GM18909 (cell line): ENCODE data around the gene SLC25A27.
"Not testable (repeated sequence)": the region's sequence is repeated elsewhere in the genome, so short reads cannot be mapped to it uniquely, and the experiment has no call there.

Experiments
- ATAC-seq: cut with Tn5 transposase; IDR thresholded peaks from one replicate; pipeline ENCODE4 v1.9.1; 2021; ENCODE audit warnings: mild to moderate bottlenecking; ENCODE audit not compliant: unreplicated experiment, poor library complexity

The SLC25A27 gene, protein sequence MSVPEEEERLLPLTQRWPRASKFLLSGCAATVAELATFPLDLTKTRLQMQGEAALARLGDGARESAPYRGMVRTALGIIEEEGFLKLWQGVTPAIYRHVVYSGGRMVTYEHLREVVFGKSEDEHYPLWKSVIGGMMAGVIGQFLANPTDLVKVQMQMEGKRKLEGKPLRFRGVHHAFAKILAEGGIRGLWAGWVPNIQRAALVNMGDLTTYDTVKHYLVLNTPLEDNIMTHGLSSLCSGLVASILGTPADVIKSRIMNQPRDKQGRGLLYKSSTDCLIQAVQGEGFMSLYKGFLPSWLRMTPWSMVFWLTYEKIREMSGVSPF

GRCh38 chr6:46652603-46653438 lies at the start of gene SLC25A27, which contains the start of gene CYP39A1:
TSS of gene SLC25A27 (plus strand) at chr6:46652975. CDS start at chr6:46653193, 218 bp downstream.
TSS of gene CYP39A1 (minus strand) at chr6:46652818. CDS start at chr6:46652582, 236 bp downstream.
- ATAC-seq = peak; percentile 100

- ATAC-seq = peak; percentile 72
Observed at GRCh38 chr6:46605091-46605797, 47.5 kb upstream of the SLC25A27 start.

DNA sequence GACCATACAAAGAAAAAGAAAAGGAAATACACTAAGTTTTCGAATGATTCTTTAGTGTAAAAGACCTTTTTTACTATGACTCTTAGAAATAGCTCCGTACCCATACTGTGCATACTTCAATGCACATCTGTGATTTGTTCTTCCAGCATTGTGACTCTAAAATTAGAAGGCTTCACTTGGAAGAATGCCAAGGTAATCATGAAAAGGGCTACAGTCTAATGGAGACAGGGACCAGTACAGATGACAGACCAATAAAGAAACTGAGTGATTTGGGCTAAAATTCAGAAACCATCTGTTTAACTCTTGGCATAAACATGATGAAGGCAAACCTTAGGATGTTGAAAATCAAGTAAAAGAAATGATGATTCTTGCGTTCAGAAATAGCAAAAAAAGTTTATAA lies 46.4 kb upstream of the SLC25A27 start:
- no peak for ATAC-seq

GRCh38 chr6:46610862-46611553 lies 41.8 kb upstream of the SLC25A27 start:
- no peak for ATAC-seq

- ATAC-seq = no peak
Observed at GRCh38 chr6:46612645-46613044, 40.1 kb upstream of the SLC25A27 start.

DNA sequence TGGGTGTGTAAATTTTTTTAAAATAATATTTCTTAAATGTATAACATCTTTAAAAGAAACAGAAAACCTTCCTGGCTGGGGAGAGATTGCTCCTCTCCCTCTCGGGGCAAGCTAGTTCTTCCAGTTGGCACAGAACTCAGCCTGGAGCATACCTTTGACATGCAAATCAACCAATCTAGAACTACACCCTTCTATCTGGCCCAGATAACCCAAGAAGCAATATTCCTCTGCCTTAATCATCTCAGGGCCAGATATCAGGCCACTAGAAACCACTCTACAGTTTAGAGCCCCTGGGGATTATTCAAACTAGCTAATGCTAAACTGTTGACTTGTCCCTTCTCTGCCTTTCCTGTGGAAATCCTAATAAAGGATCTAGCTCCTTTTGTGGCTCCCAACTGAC lies 34.0 kb upstream of the SLC25A27 start:
- no peak for ATAC-seq

DNA sequence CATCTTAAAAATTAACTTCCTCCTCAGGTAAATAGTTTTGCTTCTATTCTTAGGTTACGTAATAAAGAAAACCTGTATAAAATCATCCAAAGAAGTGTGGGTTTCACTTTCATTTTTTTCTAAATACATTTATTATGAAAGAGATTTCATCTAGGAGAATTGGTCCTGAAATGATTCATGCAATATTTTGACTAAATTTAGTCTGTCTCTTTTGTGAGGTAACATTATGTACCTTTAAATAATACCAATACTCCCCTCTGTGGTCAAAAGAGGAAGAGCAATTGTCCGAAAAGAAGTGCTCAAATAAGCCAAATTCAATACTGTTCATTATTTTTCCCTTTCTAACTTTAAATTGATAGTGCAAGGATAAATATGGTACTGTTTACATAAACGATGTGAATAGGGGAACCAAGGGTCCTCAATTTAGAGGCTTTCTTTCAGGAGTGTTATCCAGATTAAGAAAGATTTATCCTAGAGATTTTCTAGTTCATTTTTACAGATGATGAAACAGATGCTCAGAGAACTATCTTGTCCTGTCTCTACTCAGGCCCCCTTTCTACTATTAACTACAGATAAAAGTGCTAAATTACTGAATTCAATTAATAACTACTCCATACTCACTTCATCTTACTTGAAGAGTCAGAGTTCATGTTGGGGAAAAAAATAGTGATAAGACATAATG lies 26.4 kb upstream of the SLC25A27 start:
- peak; percentile 58 for ATAC-seq

- no peak for ATAC-seq
Observed at GRCh38 chr6:46626976-46627375, 25.8 kb upstream of the SLC25A27 start.

GRCh38 chr6:46628498-46628897 lies 24.3 kb upstream of the SLC25A27 start:
- no peak for ATAC-seq

DNA sequence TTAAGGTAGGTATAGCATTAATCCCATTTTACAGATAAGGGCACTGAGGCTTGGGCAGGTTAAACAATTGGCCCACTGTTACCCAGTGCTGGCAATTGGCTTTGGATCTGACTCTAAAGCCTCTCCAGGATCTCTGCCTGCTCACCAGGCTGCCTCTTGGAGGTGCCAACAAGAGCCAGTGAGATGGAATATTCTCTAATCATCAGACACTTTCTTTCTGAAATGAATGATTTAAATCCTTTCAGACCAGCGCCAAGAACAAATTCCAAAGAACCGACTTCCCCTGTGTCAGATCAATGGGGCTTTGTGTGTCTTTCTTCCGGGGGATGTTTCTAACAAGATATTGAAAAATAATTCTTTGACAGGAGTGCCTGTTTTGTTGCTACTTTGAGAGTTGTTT lies 23.8 kb upstream of the SLC25A27 start:
- no peak for ATAC-seq

DNA sequence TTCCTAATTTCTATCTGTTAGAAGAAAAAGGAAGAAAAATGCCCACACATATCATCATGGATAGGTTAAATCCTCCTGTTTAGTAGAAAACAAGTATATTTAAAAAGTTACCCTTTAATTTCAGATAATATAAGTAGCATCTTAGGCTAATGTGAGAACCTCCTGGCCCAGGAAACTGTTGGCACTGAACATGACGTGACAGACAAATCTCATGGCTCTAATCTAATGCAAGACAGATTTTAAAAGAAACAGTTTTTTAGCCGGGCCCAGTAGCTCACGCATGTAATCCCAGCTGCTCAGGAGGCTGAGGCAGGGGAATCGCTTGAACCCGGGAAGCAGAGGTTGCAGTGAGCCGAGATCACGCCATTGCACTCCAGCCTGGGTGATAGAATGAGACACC lies 23.1 kb upstream of the SLC25A27 start:
- no peak for ATAC-seq

DNA sequence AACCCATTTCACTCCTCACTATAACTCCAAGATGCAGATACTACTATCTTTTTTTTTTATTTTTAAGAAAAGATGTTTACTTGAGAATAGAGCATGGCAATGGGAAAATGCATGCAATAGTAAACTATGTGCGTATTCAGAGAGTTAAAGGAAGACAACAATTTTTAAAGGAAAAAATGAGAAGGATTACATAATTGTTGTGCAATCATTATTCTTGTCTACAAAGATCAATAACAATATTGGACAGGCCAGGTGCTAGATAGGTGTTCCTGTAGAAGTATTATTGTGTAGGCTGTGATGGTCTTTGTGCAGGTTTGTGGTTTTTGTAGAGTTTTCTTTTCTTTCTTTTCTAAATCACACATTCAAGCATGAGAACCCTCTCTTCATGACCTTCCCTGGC lies 20.7 kb upstream of the SLC25A27 start:
- ATAC-seq = no peak

DNA sequence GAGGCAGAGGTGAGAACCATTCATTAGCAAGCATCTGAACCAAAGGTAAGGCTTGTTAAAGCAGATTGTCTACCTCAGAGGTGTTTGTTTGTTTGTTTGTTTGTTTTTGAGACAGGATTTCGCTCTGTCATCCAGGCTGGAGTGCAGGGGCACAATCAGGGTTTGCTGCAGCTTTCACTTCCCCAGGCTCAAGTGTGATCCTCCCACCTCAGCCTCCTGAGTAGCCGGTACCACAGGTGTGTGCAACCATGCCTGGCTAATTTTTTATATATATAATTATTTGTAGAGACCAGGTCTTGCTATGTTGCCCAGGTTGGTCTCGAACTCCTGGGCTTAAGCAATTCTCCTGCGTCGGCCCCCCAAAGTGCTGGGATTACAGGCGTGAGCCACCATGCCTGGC lies 17.3 kb upstream of the SLC25A27 start:
- no peak for ATAC-seq

- no peak for ATAC-seq
Observed at GRCh38 chr6:46637145-46637544, 15.6 kb upstream of the SLC25A27 start.

DNA sequence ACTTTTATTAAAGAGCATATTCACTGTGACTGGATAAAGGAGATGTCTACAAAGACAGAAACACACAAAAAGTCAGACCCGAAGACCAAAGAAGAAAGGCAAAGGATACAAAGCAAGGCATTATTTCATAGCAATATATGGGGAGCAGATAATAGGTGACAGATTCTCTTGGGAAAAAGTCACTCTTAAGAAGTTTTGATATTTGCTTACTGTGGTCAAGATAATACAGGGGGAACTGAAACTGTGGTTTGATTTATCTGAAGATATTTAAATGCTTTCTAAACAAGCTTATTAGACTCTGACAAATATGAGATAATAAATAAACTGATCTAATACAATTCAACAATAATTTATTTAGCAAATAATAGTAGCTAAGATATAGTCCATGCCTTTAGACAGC lies 14.8 kb upstream of the SLC25A27 start:
- no peak for ATAC-seq

GRCh38 chr6:46638650-46639049 lies 14.1 kb upstream of the SLC25A27 start:
- ATAC-seq = no peak

DNA sequence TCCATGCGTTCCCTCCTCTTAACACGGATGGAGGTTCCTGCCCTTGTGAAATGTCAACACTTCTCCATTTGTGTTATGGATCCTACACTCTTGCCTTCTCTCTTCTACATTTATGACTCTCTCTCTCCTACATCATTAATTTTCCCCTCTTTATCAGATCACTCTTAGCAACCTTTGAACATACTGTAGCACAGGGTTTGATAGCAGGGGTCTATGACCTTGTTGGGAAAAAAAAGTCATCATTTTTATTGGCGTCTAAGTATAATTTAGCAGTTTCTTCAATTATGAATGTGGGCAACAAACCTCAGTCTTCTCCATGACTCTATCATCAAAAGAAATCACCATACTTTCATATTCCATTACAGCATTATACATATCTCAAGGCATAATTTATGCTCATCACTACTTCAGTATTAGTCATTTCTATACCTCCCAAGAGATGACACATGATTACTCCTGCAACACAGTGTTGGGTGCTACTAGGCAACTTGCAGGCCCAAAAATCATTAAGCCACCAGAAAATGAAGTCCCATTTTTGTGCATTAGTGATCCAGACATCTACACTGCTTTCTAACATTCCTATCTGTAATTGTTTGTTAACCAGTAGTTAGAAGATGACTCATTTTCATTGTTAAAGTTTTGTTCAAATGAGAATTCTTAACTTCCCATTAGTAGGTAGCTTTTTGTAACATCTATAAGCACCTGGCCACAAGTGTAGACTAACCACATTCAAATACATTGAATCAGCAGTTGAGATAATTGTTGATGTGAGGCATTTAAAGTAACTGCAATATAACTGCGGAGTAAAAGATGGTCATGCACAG lies 9.6 kb upstream of the SLC25A27 start:
- ATAC-seq = no peak

DNA sequence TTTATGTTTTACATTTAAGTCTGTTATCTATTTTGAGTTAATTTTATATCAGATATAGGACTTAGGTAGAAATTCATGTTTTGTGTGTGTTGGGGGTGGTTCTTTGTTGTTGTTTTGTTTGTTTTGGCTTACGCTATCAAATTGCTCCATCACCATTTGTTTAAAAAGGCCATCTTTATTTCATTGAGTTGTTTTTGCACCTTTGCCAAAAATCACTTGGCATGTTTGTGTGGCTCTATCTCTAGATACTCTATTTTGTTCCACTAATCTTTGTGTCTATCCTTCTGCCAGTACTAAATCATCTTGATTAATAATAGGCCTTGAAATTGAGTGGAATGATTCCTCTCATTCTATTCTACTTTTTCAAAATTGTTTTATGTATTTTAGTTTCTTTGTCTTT lies 7.5 kb upstream of the SLC25A27 start:
- no peak for ATAC-seq

DNA sequence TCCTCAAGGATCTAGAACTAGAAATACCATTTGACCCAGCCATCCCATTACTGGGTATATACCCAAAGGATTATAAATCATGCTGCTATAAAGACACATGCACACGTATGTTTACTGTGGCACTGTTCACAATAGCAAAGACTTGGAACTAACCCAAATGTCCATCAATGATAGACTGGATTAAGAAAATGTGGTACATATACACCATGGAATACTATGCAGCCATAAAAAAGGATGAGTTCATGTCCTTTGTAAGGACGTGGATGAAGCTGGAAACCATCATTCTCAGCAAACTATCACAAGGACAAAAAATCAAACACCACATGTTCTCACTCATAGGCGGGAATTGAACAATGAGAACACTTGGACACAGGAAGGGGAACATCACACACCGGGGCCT lies 4.7 kb upstream of the SLC25A27 start:
- ATAC-seq = not testable (repeated sequence)
